H1 (cell line): ENCODE results near the gene TTC38. TPM values are rescaled to one million over a fixed set of nuclear protein-coding genes. Genes with fewer than 3 reads are reported as not detected.

ENCODE experiments used
- CTCF ChIA-PET: fragments of 300-600 bp; sonication (Branson Sonifier 250); formaldehyde crosslinking; loops from one replicate; lab custom pipeline; 2021; ENCODE audit not compliant: partially characterized antibody; lab: Charles Lee
- POLR2A ChIA-PET: fragments of 300-600 bp; sonication (Branson Sonifier 250); formaldehyde crosslinking; loops from one replicate; lab custom pipeline; 2021; ENCODE audit warnings: inconsistent platforms; ENCODE audit not compliant: partially characterized antibody; lab: Charles Lee
- DNase-seq, 2 experiments: peaks; one replicate each; pipeline versions ENCODE4 v3.0.0 to v3.0.0-alpha.2; 2010 to 2022; ENCODE audit warnings: low spot score in 2 of 2, low read depth in 1 of 2, mixed read lengths in 1 of 2
- FAIRE-seq: peaks from 2 replicates; lab custom pipeline; 2011; peaks lifted over from hg19 to GRCh38; lab: Jason Lieb, UNC
- H2AFZ ChIP-seq: 2 replicates; pipeline ENCODE4 v1.8.1; 2012; ENCODE audit warnings: low read length, inconsistent platforms
- H2AK5ac ChIP-seq: 2 replicates; pipeline ENCODE4 v1.6.1; 2013; ENCODE audit warnings: low read depth, low read length
- H2BK120ac ChIP-seq: replicated peaks from 2 replicates; pipeline ENCODE3; 2013; ENCODE audit warnings: low read depth, low read length, inconsistent platforms
- H2BK12ac ChIP-seq: 2 replicates; pipeline ENCODE4 v1.6.1; 2013; ENCODE audit warnings: low read depth, low read length
- H2BK15ac ChIP-seq: 2 replicates; pipeline ENCODE4 v1.6.1; 2013; ENCODE audit warnings: low read length
- H2BK20ac ChIP-seq: 2 replicates; pipeline ENCODE4 v1.6.1; 2013; ENCODE audit warnings: low read length
- H2BK5ac ChIP-seq: 2 replicates; pipeline ENCODE4 v1.6.1; 2013; ENCODE audit warnings: low read depth, low read length
- H3K14ac ChIP-seq: 2 replicates; pipeline ENCODE4 v1.6.1; 2013; ENCODE audit warnings: inconsistent platforms; ENCODE audit not compliant: insufficient read length
- H3K18ac ChIP-seq: 2 replicates; pipeline ENCODE4 v1.6.1; 2013; ENCODE audit warnings: low read length; ENCODE audit errors: extremely low read depth
- H3K23ac ChIP-seq: 2 replicates; pipeline ENCODE4 v1.6.1; 2013; ENCODE audit warnings: inconsistent platforms; ENCODE audit not compliant: insufficient read length
- H3K23me2 ChIP-seq: 2 replicates; pipeline ENCODE4 v1.6.1; 2013; ENCODE audit warnings: low read depth, low read length
- H3K27ac ChIP-seq: 2 replicates; pipeline ENCODE4 v1.6.1; 2011; ENCODE audit warnings: low read depth, low read length, inconsistent platforms
- H3K27me3 ChIP-seq, 4 experiments: replicated peaks in 1 of 4; 1 replicate in 1 of 4; 2 replicates in 3 of 4; pipeline versions ENCODE4 v1.6.1 to v1.8.1; 2011 to 2013; ENCODE audit warnings: low read length in 3 of 4, mild to moderate bottlenecking in 3 of 4, inconsistent platforms in 2 of 4, mixed read lengths in 2 of 4, moderate library complexity in 1 of 4; ENCODE audit not compliant: control insufficient read depth in 3 of 4, insufficient read depth in 3 of 4; ENCODE audit errors: extremely low read depth in 1 of 4
- H3K36me3 ChIP-seq, 4 experiments: 2 replicates each; pipeline versions ENCODE4 v1.6.1 to v1.8.1; 2011 to 2013; ENCODE audit warnings: mild to moderate bottlenecking in 4 of 4, low read length in 3 of 4, moderate library complexity in 2 of 4, control low read depth in 1 of 4, inconsistent platforms in 1 of 4; ENCODE audit not compliant: insufficient read depth in 4 of 4, control insufficient read depth in 2 of 4
- H3K4ac ChIP-seq: replicated peaks from 2 replicates; pipeline ENCODE3; 2013; ENCODE audit warnings: low read length, low read depth, mixed read lengths, inconsistent platforms; ENCODE audit not compliant: insufficient read length
- H3K4me1 ChIP-seq, 4 experiments: replicated peaks in 1 of 4; 1 replicate in 1 of 4; 2 replicates in 3 of 4; pipeline versions ENCODE4 v1.6.1 to v1.8.1; 2011 to 2013; ENCODE audit warnings: low read length in 3 of 4, inconsistent platforms in 2 of 4, mixed read lengths in 1 of 4; ENCODE audit not compliant: insufficient read depth in 4 of 4, control insufficient read depth in 3 of 4
- H3K4me2 ChIP-seq, 2 experiments: 2 replicates each; pipeline versions ENCODE4 v1.6.1 to v1.8.1; 2011 to 2013; ENCODE audit warnings: low read depth in 2 of 2, low read length in 2 of 2, control low read depth in 1 of 2, inconsistent platforms in 1 of 2, mild to moderate bottlenecking in 1 of 2; ENCODE audit not compliant: insufficient read depth in 1 of 2
- H3K4me3 ChIP-seq, 4 experiments: fragments of 200-600, 300-600 bp in 1 of 4; sonication (generic), shearing (Covaris generic), sonication (Bioruptor Twin) in 1 of 4; 2 replicates each; pipeline versions ENCODE4 v1.5.1 to v1.8.1; 2011 to 2016; ENCODE audit warnings: low read length in 4 of 4, low read depth in 3 of 4, control low read depth in 2 of 4, inconsistent platforms in 2 of 4, mild to moderate bottlenecking in 2 of 4, mixed read lengths in 1 of 4, moderate library complexity in 1 of 4; ENCODE audit not compliant: insufficient read depth in 2 of 4; ENCODE audit errors: extremely low read depth in 1 of 4
- H3K56ac ChIP-seq: replicated peaks from 2 replicates; pipeline ENCODE3; 2013; ENCODE audit warnings: low read depth, mild to moderate bottlenecking, mixed read lengths, low read length, inconsistent platforms; ENCODE audit not compliant: insufficient read length
- H3K79me1 ChIP-seq: 2 replicates; pipeline ENCODE4 v1.6.1; 2013; ENCODE audit warnings: low read depth, low read length, control low read depth
- H3K79me2 ChIP-seq, 2 experiments: 2 replicates each; pipeline versions ENCODE4 v1.6.1 to v1.8.1; 2012 to 2013; ENCODE audit warnings: low read length in 2 of 2, mild to moderate bottlenecking in 2 of 2, inconsistent platforms in 1 of 2; ENCODE audit not compliant: insufficient read depth in 2 of 2, control insufficient read depth in 1 of 2
- H3K9ac ChIP-seq, 4 experiments: replicated peaks in 1 of 4; 1 replicate in 1 of 4; 2 replicates in 3 of 4; pipeline versions ENCODE4 v1.6.1 to v1.8.1; 2011 to 2013; ENCODE audit warnings: low read depth in 3 of 4, low read length in 3 of 4, control low read depth in 2 of 4, mild to moderate bottlenecking in 2 of 4, moderate library complexity in 2 of 4, inconsistent platforms in 1 of 4; ENCODE audit errors: extremely low read depth in 1 of 4
- H3K9me3 ChIP-seq, 2 experiments: 2 replicates each; pipeline versions ENCODE4 v1.6.1 to v1.8.1; 2012 to 2013; ENCODE audit warnings: mild to moderate bottlenecking in 2 of 2, moderate library complexity in 2 of 2, control low read depth in 1 of 2, inconsistent platforms in 1 of 2, low read depth in 1 of 2, low read length in 1 of 2, mixed read lengths in 1 of 2; ENCODE audit not compliant: insufficient read depth in 2 of 2
- H4K20me1 ChIP-seq, 2 experiments: replicated peaks in 1 of 2; 2 replicates each; pipeline versions ENCODE3 to v1.8.1; 2011 to 2013; ENCODE audit warnings: inconsistent platforms in 2 of 2, low read length in 2 of 2, mild to moderate bottlenecking in 1 of 2; ENCODE audit not compliant: insufficient read depth in 2 of 2, control insufficient read depth in 1 of 2
- H4K5ac ChIP-seq: 2 replicates; pipeline ENCODE4 v1.6.1; 2013; ENCODE audit warnings: low read length, low read depth, mixed read lengths, inconsistent platforms; ENCODE audit not compliant: insufficient read length
- H4K8ac ChIP-seq: 2 replicates; pipeline ENCODE4 v1.8.0; 2013; ENCODE audit warnings: mild to moderate bottlenecking, moderate library complexity, low read length, inconsistent platforms; ENCODE audit not compliant: insufficient read depth; ENCODE audit errors: extremely low read depth
- H4K91ac ChIP-seq: replicated peaks from 2 replicates; pipeline ENCODE3; 2013; ENCODE audit warnings: low read length, mixed read lengths, inconsistent platforms; ENCODE audit not compliant: insufficient read length
- CBX5 ChIP-seq: fragments of 300-800, 300-1000 bp; sonication (generic); IDR thresholded peaks from 2 replicates; pipeline ENCODE4 v1.7.1; 2016; ENCODE audit warnings: antibody characterized with exemption, low read length, low read depth
- CREB1 ChIP-seq: IDR thresholded peaks from 2 replicates; pipeline ENCODE4 v1.6.1; 2012; ENCODE audit warnings: inconsistent platforms
- EZH2 ChIP-seq: fragments of 200-600 bp; sonication (generic); IDR thresholded peaks from 2 replicates; pipeline ENCODE4 v1.7.1; 2012; ENCODE audit warnings: low read depth, mild to moderate bottlenecking, moderate library complexity, low read length, inconsistent platforms; ENCODE audit not compliant: severe bottlenecking
- FOSL1 ChIP-seq: IDR thresholded peaks from 2 replicates; pipeline ENCODE4 v1.6.1; 2011; ENCODE audit warnings: mild to moderate bottlenecking, low read depth, low read length, moderate library complexity; ENCODE audit not compliant: insufficient read depth
- HDAC6 ChIP-seq: IDR thresholded peaks from one replicate; pipeline ENCODE4 v1.7.1; 2012; ENCODE audit warnings: low read depth, mild to moderate bottlenecking, inconsistent platforms, low read length, moderate library complexity
- NRF1 ChIP-seq: IDR thresholded peaks from 2 replicates; pipeline ENCODE4 v1.6.1; 2011; ENCODE audit warnings: mild to moderate bottlenecking, low read depth, low read length, improper control_type of control experiment
- POLR2A ChIP-seq, 2 experiments: IDR thresholded peaks; 1 replicate in 1 of 2; 2 replicates in 1 of 2; pipeline ENCODE4 v1.6.1; 2011; ENCODE audit warnings: low read depth in 2 of 2, low read length in 2 of 2, mild to moderate bottlenecking in 2 of 2; ENCODE audit errors: control extremely low read depth in 1 of 2
- POLR2AphosphoS5 ChIP-seq: IDR thresholded peaks from 2 replicates; pipeline ENCODE4 v1.6.1; 2011; ENCODE audit warnings: low read depth, low read length
- RFX5 ChIP-seq: IDR thresholded peaks from 2 replicates; pipeline ENCODE4 v1.6.1; 2011; ENCODE audit warnings: low read depth, low read length, improper control_type of control experiment, borderline replicate concordance
- SAP30 ChIP-seq: fragments of 300-600 bp; sonication (generic); IDR thresholded peaks from 2 replicates; pipeline ENCODE4 v1.7.1; 2012; ENCODE audit warnings: low read length, moderate library complexity, mild to moderate bottlenecking, inconsistent platforms; ENCODE audit not compliant: insufficient read depth, insufficient replicate concordance
- TEAD4 ChIP-seq: IDR thresholded peaks from 2 replicates; pipeline ENCODE4 v1.6.1; 2012; ENCODE audit warnings: low read depth, low read length, inconsistent platforms, mixed read lengths
- WGBS, 2 experiments: shearing (Covaris generic) in 1 of 2; methylation state at CpG; one replicate each; pipeline versions ENCODE4 v1.1.6 to v1.1.7; 2013 to 2015; ENCODE audit warnings: low lambda C conversion rate in 2 of 2, mixed read lengths in 2 of 2, inconsistent platforms in 1 of 2, low coverage in 1 of 2, missing lambda C conversion rate in 1 of 2; ENCODE audit not compliant: insufficient replicate concordance in 2 of 2, insufficient coverage in 1 of 2, insufficient read length in 1 of 2; ENCODE audit errors: extremely low coverage in 1 of 2, missing lambda C conversion rate in 1 of 2; 5-methylcytosine and 5-hydroxymethylcytosine counted together
- polyA plus RNA-seq, 7 experiments: library from polyadenylated mRNA; depleted of rRNA in 3 of 7; stranded (reverse) in 5 of 7; unstranded in 2 of 7; fragments of >200 nt in 5 of 7; fragments of 200-250 nt in 2 of 7; gene quantifications; 1 replicate in 5 of 7; 2 replicates in 1 of 7; 4 replicates in 1 of 7; pipeline versions ENCODE4 v1.2.1 to v1.2.3, GENCODE V29; 2011 to 2013; ENCODE audit warnings: missing spikeins in 2 of 7, mixed read lengths in 2 of 7
- total RNA-seq: library from RNA; stranded (reverse); fragmentation: NEBNext Ultra II Directional; extraction: Animal tissue kit (Norgen Biotek cat#: 25700); gene quantifications from 2 replicates; pipeline ENCODE4 v1.2.1, GENCODE V29; 2021

Gene TTC38
- total and polyA plus RNA-seq, 2 of the 8 experiments (the other 6 are each of a cell fraction or from before 2014, with no cell fraction given): 25.3 to 34.8 TPM

DNA sequence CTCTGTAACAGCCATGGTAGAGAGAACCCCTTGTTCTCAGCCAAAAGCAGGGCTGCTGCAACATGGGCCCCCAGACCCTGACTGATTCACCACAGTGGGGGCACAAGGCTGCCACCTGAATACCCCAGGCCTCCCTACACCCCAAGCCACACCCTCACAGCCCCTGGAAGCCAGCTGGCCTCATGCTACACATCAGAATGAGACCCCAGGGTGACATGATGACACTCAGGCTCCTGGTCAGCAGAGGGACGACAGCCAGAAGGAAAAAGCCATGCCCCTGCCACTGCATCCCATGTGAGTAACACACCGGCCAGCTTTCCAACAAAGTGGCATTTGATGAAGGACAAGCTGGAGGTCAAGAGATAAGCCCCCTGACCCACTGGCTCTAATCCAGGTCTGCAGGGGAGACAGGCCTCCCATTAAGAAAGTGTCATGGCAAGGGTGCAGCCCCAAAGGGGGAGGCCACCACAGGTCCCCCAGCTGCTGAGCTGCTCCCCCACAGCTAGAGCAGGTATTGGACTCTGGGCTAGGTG is 20.3 kb upstream of the TTC38 start:
- FAIRE-seq (no peak), DNase-seq (no peak)
- H3K9ac ChIP-seq: no peak overlapping the region
- no peak overlapping the region for H4K8ac ChIP-seq
- H3K79me1 ChIP-seq: no peaks in the 10 kb centered on the region; the same call in 1 of the 2 replicates
- CTCF ChIA-PET: interaction anchor here (1.6 to 1.8 kb wide), 2 partner anchors 48 to 241 kb away, joined by 4 to 5 read pairs; no protein-coding TSS in a partner anchor
- peaks cover 0 to 4% (median 0%) of the 10 kb centered on the region in 4 experiments; a peak in 2 of 7 replicates for H3K27me3 ChIP-seq
- WGBS, 2 experiments: 96% methylated on average over 2 of the region's 2 CpGs; no CpG with 5 or more reads in 1 of the 2 experiments
- no peak overlapping the region for H2BK5ac ChIP-seq
- no peak overlapping the region for H3K4me2 ChIP-seq
- H3K14ac ChIP-seq: no peak overlapping the region
- no peak overlapping the region for H2BK120ac ChIP-seq
- no peak overlapping the region for H3K18ac ChIP-seq
- H3K9me3 ChIP-seq: no peaks in the 10 kb centered on the region
- peaks cover 5% of the 10 kb centered on the region; the same call in 1 of the 2 replicates for H3K23me2 ChIP-seq
- POLR2A ChIA-PET: interaction anchor here (1.1 kb wide), 1 partner anchor 21 kb away, joined by 3 read pairs; no protein-coding TSS in a partner anchor
- no peak overlapping the region for H3K23ac ChIP-seq
- H4K91ac ChIP-seq: no peak overlapping the region
- no peak overlapping the region for H3K56ac ChIP-seq
- H4K20me1 ChIP-seq: no peaks in the 10 kb centered on the region
- H2BK12ac ChIP-seq: no peak overlapping the region
- no peak overlapping the region for H3K4me3 ChIP-seq
- no peak overlapping the region for H2BK20ac ChIP-seq
- H3K36me3 ChIP-seq: peaks cover 0 to 3% (median 0%) of the 10 kb centered on the region in 4 experiments; a peak in 1 of 8 replicates
- H3K4me1 ChIP-seq: peaks cover 0 to 4% (median 2%) of the 10 kb centered on the region in 4 experiments; a peak in 4 of 7 replicates
- no peak overlapping the region for H4K5ac ChIP-seq
- no peak overlapping the region for H2BK15ac ChIP-seq
- no peak overlapping the region for H3K27ac ChIP-seq
- H3K4ac ChIP-seq: no peak overlapping the region
- no peak overlapping the region for H2AK5ac ChIP-seq
- H3K79me2 ChIP-seq: no peaks in the 10 kb centered on the region
- no peak overlapping the region for H2AFZ ChIP-seq
- TF ChIP-seq TEAD4 (no peak), EZH2 (no peak), CBX5 (no peak), HDAC6 (no peak), NRF1 (no peak), POLR2AphosphoS5 (no peak), SAP30 (no peak), POLR2A (IDR thresholded peaks at IDR 0.05; ENCODE audit: control extremely low read depth in 1 of 2, low read depth in 2 of 2, low read length in 2 of 2) (no peak), FOSL1 (no peak), RFX5 (no peak), CREB1 (no peak)
